Activated CD8-positive, alpha-beta T cell treated with anti-CD3 and anti-CD28 coated beads for 36 hours (primary cell): ENCODE data around the gene EPS8. TPM values are rescaled to one million over a fixed set of nuclear protein-coding genes. Genes with fewer than 3 reads are reported as not detected.

ENCODE experiments used
- ATAC-seq: fragments of 200-7000 bp; cut with Tn5 transposase; one replicate; pipeline ENCODE4 v1.10.0; 2021; ENCODE audit warnings: mild to moderate bottlenecking, moderate library complexity
- CTCF ChIA-PET: fragments of 350-600 bp; sonication (Branson Sonifier 250); formaldehyde crosslinking; loops from one replicate; lab custom pipeline; 2021; ENCODE audit warnings: antibody characterized with exemption; lab: Charles Lee
- POLR2A ChIA-PET: fragments of 350-600 bp; sonication (Branson Sonifier 250); formaldehyde crosslinking; loops from one replicate; lab custom pipeline; 2021; ENCODE audit warnings: antibody characterized with exemption; lab: Charles Lee
- DNase-seq: peaks from one replicate; pipeline ENCODE4 v3.0.0-alpha.2; 2020
- H3K27ac Mint-ChIP-seq: one replicate; pipeline ENCODE4 v1.8.0; 2021; ENCODE audit warnings: mild to moderate bottlenecking, mixed read lengths
- H3K27me3 Mint-ChIP-seq: one replicate; pipeline ENCODE4 v1.8.0; 2021; ENCODE audit warnings: mixed read lengths
- H3K36me3 Mint-ChIP-seq: one replicate; pipeline ENCODE4 v1.8.0; 2021; ENCODE audit warnings: low read depth, mixed read lengths
- H3K4me1 Mint-ChIP-seq: one replicate; pipeline ENCODE4 v1.8.0; 2021; ENCODE audit warnings: low read depth, mixed read lengths
- H3K4me3 Mint-ChIP-seq: one replicate; pipeline ENCODE4 v1.8.0; 2021; ENCODE audit warnings: mild to moderate bottlenecking, moderate library complexity, mixed read lengths
- H3K9me3 Mint-ChIP-seq: one replicate; pipeline ENCODE4 v1.8.0; 2021; ENCODE audit warnings: mixed read lengths
- intact Hi-C: fragments of 100-400 bp; cut with micrococcal nuclease; formaldehyde crosslinking; loops from one replicate; pipeline ENCODE4 v1.10.0; 2022
- total RNA-seq, 2 experiments: library from RNA; stranded (reverse); gene quantifications; one replicate each; pipeline ENCODE4 v1.2.3, GENCODE V29; 2021
- TF ChIP-seq, protein P1 (sequence below): fragments of 200-600 bp; IDR thresholded peaks from one replicate; pipeline ENCODE4 v1.8.0; 2022; ENCODE audit warnings: antibody characterized with exemption, mild to moderate bottlenecking

EPS8 gene
- total RNA-seq, 2 experiments from 2014 or later: 1.8 to 2.3 TPM

DNA sequence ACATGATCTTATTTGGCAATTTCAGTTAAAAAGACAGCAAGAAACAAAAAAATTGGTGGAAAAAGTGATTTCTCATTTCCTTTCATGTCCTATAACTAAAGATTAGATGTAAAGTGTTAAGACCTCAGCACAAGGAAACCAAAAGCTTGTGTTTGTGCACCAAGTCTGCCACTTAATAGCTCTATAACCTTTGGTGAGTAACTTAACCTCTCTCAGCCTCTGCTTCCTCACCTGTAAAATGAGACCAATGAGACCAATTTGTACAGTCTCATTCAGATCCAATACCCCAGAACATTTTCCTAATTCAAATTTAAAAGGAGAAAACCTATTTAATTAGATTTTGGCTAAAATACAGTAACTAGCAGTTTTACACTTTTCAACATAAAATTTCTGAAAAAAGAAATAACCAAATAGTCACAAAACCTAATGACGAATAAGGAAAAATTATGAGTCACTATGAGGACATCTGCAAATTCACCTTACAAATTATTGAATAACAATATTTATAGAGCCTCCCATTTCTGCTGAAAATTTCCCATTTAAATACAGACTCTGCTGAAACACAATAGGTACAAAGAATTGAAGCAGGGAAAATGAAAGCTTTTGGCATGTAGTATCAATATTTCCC, 71.1 kb downstream of the EPS8 start:
- ATAC-seq (no peak), DNase-seq (no peak)
- Mint-ChIP-seq H3K4me3 (no peak overlapping the region), H3K36me3 (no peaks in the 10 kb centered on the region), H3K4me1 (no peaks in the 10 kb centered on the region), H3K27ac (no peak overlapping the region), H3K9me3 (no peaks in the 10 kb centered on the region), H3K27me3 (peaks cover 5% of the 10 kb centered on the region)
- TF ChIP-seq, protein P1, sequence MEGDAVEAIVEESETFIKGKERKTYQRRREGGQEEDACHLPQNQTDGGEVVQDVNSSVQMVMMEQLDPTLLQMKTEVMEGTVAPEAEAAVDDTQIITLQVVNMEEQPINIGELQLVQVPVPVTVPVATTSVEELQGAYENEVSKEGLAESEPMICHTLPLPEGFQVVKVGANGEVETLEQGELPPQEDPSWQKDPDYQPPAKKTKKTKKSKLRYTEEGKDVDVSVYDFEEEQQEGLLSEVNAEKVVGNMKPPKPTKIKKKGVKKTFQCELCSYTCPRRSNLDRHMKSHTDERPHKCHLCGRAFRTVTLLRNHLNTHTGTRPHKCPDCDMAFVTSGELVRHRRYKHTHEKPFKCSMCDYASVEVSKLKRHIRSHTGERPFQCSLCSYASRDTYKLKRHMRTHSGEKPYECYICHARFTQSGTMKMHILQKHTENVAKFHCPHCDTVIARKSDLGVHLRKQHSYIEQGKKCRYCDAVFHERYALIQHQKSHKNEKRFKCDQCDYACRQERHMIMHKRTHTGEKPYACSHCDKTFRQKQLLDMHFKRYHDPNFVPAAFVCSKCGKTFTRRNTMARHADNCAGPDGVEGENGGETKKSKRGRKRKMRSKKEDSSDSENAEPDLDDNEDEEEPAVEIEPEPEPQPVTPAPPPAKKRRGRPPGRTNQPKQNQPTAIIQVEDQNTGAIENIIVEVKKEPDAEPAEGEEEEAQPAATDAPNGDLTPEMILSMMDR: no peak
- intact Hi-C loops: no loop called here
- CTCF ChIA-PET: no interaction called here
- POLR2A ChIA-PET: no interaction called here

DNA sequence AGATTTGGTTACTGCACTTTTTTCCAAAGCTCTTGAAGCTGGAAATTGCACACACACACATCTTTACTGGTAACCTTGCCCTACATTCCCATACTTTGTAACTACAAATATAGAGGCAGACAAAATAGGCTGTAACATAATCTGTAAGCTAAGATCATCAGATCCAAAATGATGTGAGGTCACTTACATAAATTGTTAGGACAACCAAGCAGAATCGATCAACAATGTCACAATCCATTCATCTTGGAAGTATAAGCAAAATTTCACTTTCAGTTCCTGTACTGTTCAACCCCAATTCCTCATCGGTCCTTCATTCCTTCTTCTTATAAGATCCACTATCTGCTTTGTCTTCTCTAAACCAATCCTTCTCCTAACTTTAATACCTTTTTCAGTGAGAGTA, 72.6 kb downstream of the EPS8 start:
- POLR2A ChIA-PET: no interaction called here
- H3K36me3 Mint-ChIP-seq: no peaks in the 10 kb centered on the region
- H3K9me3 Mint-ChIP-seq: no peaks in the 10 kb centered on the region
- H3K27ac Mint-ChIP-seq: no peak overlapping the region
- intact Hi-C loops: no loop called here
- CTCF ChIA-PET: no interaction called here
- H3K4me3 Mint-ChIP-seq: no peak overlapping the region
- ATAC-seq: no peak
- peaks cover 5% of the 10 kb centered on the region for H3K27me3 Mint-ChIP-seq
- no peaks in the 10 kb centered on the region for H3K4me1 Mint-ChIP-seq
- DNase-seq: no peak
- TF ChIP-seq, protein P1: no peak

GRCh38 chr12:15714256-15714655, 74.9 kb downstream of the EPS8 start:
- no peaks in the 10 kb centered on the region for H3K9me3 Mint-ChIP-seq
- H3K27me3 Mint-ChIP-seq: peaks cover 5% of the 10 kb centered on the region
- no peaks in the 10 kb centered on the region for H3K4me1 Mint-ChIP-seq
- intact Hi-C loops: no loop called here
- CTCF ChIA-PET: no interaction called here
- TF ChIP-seq, protein P1: no peak
- DNase-seq (no peak), ATAC-seq (no peak)
- no peaks in the 10 kb centered on the region for H3K36me3 Mint-ChIP-seq
- no peak overlapping the region for H3K27ac Mint-ChIP-seq
- no peak overlapping the region for H3K4me3 Mint-ChIP-seq
- POLR2A ChIA-PET: no interaction called here

DNA sequence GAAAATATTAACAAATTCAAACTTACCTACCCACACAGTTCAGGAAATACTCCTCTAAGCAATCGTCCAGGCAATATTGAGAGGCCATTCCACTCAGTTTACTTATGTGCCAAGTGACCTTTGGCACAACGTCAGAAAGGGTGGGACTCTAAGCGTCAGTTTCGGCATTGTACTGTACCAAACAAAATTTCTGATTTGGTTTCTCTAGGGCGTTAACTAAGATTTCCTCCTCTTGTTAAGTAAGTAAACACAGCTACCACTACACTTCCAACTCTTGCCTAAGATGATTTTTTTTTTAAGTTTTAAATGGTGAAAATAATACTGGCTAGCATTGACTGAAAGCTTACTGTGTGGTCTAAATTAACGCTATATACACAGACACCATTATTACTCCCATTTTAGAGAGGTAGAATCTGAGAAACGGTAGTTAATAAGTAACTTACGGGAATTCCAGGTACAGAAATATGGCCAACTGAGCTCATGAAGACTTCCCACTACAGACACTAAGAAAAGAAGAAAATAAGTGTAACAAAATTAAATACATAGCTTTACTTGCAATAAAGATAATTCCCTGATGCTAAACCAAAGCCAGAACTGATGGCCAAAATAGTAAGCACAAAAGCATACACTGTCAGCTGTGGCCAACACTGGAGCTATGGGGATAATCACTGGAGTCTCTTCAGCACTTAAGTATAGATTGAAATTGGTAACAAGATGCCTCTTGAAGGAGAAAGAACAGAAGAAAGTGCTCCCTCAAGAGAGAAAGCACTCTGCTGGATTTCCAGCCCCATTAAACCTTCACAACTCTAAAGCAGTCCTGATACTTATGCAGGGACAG, 76.1 kb downstream of the EPS8 start:
- H3K4me1 Mint-ChIP-seq: peaks cover 2% of the 10 kb centered on the region
- ATAC-seq: no peak
- ChIA-PET CTCF (no interaction called here), POLR2A (interaction anchor here (0.6 kb wide), 1 partner anchor 1182 kb away, joined by 3 read pairs; no protein-coding TSS in a partner anchor)
- H3K27ac Mint-ChIP-seq: no peak overlapping the region
- no peaks in the 10 kb centered on the region for H3K9me3 Mint-ChIP-seq
- no peak for DNase-seq
- intact Hi-C loops: no loop called here
- TF ChIP-seq, protein P1: no peak
- H3K27me3 Mint-ChIP-seq: peaks cover 7% of the 10 kb centered on the region
- H3K36me3 Mint-ChIP-seq: no peaks in the 10 kb centered on the region
- H3K4me3 Mint-ChIP-seq: no peak overlapping the region

- ATAC-seq: no peak
- Mint-ChIP-seq H3K27me3 (peaks cover 7% of the 10 kb centered on the region), H3K4me3 (no peak overlapping the region), H3K36me3 (no peaks in the 10 kb centered on the region), H3K4me1 (peaks cover 2% of the 10 kb centered on the region), H3K27ac (no peak overlapping the region), H3K9me3 (no peaks in the 10 kb centered on the region)
- CTCF ChIA-PET: no interaction called here
- no peak for DNase-seq
- TF ChIP-seq, protein P1: no peak
- intact Hi-C loops: no loop called here
- POLR2A ChIA-PET: no interaction called here
Observed at GRCh38 chr12:15712160-15712559, 77.0 kb downstream of the EPS8 start.
